HEK293 (cell line): ENCODE results near the gene AP3B2.

Experiments
- CTCF ChIP-seq: fragments of 450-650 bp; formaldehyde crosslinking; IDR thresholded peaks from 2 replicates; pipeline ENCODE4 v1.5.1; 2016; ENCODE audit warnings: missing biosample characterization, missing genetic modification characterization
- HOXC10 ChIP-seq: sonication (generic); formaldehyde crosslinking; IDR thresholded peaks from 2 replicates; pipeline ENCODE4 v1.8.1; 2023; ENCODE audit warnings: mild to moderate bottlenecking, missing genetic modification reagents
- OSR2 ChIP-seq: fragments of 450-650 bp; formaldehyde crosslinking; IDR thresholded peaks from 2 replicates; pipeline ENCODE4 v1.5.1; 2016; ENCODE audit warnings: missing biosample characterization, missing genetic modification characterization
- REST ChIP-seq: fragments of 450-650 bp; formaldehyde crosslinking; IDR thresholded peaks from 2 replicates; pipeline ENCODE4 v1.5.1; 2016; ENCODE audit warnings: missing biosample characterization, missing genetic modification characterization
- SP2 ChIP-seq: fragments of 450-650 bp; formaldehyde crosslinking; IDR thresholded peaks from 2 replicates; pipeline ENCODE4 v1.5.1; 2016; ENCODE audit warnings: missing biosample characterization, missing genetic modification characterization
- ZNF146 ChIP-seq: fragments of 450-650 bp; formaldehyde crosslinking; IDR thresholded peaks from 2 replicates; pipeline ENCODE4 v1.5.1; 2016; ENCODE audit warnings: missing biosample characterization, missing genetic modification characterization
- ZNF423 ChIP-seq: fragments of 450-650 bp; formaldehyde crosslinking; IDR thresholded peaks from 2 replicates; pipeline ENCODE4 v1.5.1; 2016; ENCODE audit warnings: missing biosample characterization, missing genetic modification characterization
- ZNF544 ChIP-seq: fragments of 450-650 bp; formaldehyde crosslinking; IDR thresholded peaks from 2 replicates; pipeline ENCODE4 v1.5.0; 2017; ENCODE audit warnings: missing biosample characterization, missing genetic modification characterization
- TF ChIP-seq, protein P1 (sequence below): fragments of 450-650 bp; formaldehyde crosslinking; IDR thresholded peaks from 2 replicates; pipeline ENCODE4 v1.5.1; 2016; ENCODE audit warnings: missing biosample characterization, missing genetic modification characterization, low read depth

DNA sequence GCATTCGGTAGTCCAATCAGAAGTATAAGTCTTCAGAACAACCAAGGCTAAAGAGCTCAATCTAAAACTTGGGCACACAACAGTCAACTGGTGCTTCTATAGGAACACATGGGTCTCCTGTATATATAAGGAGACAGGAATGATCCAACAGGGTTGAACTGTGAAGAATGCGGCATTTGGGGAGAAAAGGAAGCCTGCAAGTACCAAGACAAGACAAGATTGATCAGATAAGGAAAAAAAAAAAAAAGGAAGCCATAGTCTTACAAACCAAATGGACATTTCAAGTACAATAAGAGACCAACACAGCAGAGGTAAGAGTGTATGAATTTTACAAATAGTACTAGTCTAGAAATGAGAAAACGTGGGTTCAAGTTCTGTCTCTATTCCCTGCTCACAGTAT is 69.0 kb downstream of the AP3B2 start:
- no peak for TF ChIP-seq REST (tag by site-specific recombination)
- TF ChIP-seq CTCF: no peak
- TF ChIP-seq ZNF423 (tag by site-specific recombination): no peak
- no peak for TF ChIP-seq SP2 (tag by site-specific recombination)
- TF ChIP-seq OSR2: no peak
- no peak for TF ChIP-seq ZNF146 (tag by site-specific recombination)
- TF ChIP-seq, protein P1, sequence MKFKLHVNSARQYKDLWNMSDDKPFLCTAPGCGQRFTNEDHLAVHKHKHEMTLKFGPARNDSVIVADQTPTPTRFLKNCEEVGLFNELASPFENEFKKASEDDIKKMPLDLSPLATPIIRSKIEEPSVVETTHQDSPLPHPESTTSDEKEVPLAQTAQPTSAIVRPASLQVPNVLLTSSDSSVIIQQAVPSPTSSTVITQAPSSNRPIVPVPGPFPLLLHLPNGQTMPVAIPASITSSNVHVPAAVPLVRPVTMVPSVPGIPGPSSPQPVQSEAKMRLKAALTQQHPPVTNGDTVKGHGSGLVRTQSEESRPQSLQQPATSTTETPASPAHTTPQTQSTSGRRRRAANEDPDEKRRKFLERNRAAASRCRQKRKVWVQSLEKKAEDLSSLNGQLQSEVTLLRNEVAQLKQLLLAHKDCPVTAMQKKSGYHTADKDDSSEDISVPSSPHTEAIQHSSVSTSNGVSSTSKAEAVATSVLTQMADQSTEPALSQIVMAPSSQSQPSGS (tag by site-specific recombination): no peak
- TF ChIP-seq ZNF544: no peak
- TF ChIP-seq HOXC10 (CRISPR knock-in tag): no peak
